Muscle layer of colon (tissue), 2 donors: ENCODE results near the gene MBNL1.
"Not testable (repeated sequence)": the region's sequence is repeated elsewhere in the genome, so short reads cannot be mapped to it uniquely, and the experiment has no call there.

ENCODE experiments used
- H3K27ac ChIP-seq: one replicate; pipeline ENCODE4 v1.7.0; 2013; ENCODE audit warnings: low read depth, mild to moderate bottlenecking, low read length, moderate library complexity
- H3K27me3 ChIP-seq, 2 donors: one replicate each; pipeline ENCODE4 v1.7.0; 2013; ENCODE audit warnings: low read length in 2 of 2, mild to moderate bottlenecking in 2 of 2; ENCODE audit not compliant: insufficient read depth in 2 of 2, control insufficient read depth in 1 of 2
- H3K36me3 ChIP-seq: one replicate; pipeline ENCODE4 v1.7.0; 2013; ENCODE audit warnings: mild to moderate bottlenecking, low read length; ENCODE audit not compliant: insufficient read depth
- H3K4me1 ChIP-seq: one replicate; pipeline ENCODE4 v1.7.0; 2013; ENCODE audit warnings: mild to moderate bottlenecking, low read length; ENCODE audit not compliant: insufficient read depth
- H3K4me3 ChIP-seq, 2 donors: one replicate each; pipeline ENCODE4 v1.7.0; 2013; ENCODE audit warnings: low read length in 2 of 2, low read depth in 1 of 2, mild to moderate bottlenecking in 1 of 2, moderate library complexity in 1 of 2
- H3K9ac ChIP-seq: one replicate; pipeline ENCODE4 v1.7.0; 2013; ENCODE audit warnings: low read length
- H3K9me3 ChIP-seq: one replicate; pipeline ENCODE4 v1.7.0; 2013; ENCODE audit warnings: mild to moderate bottlenecking, low read length
- donor health status: abdominal sarcoma.
- donor health status: Adenocarcinoma of cecum.

MBNL1 gene

GRCh38 chr3:152357587-152357986, 88.9 kb downstream of the MBNL1 start:
- H3K4me1 ChIP-seq, result peaks cover 53% of the 10 kb centered on the region
- H3K36me3 ChIP-seq, result no peaks in the 10 kb centered on the region
- no peak overlapping the region for H3K27ac ChIP-seq
- no peak overlapping the region for H3K4me3 ChIP-seq
- H3K9me3 ChIP-seq, result no peaks in the 10 kb centered on the region
- H3K27me3 ChIP-seq, result no peaks in the 10 kb centered on the region
- no peak overlapping the region for H3K9ac ChIP-seq

DNA sequence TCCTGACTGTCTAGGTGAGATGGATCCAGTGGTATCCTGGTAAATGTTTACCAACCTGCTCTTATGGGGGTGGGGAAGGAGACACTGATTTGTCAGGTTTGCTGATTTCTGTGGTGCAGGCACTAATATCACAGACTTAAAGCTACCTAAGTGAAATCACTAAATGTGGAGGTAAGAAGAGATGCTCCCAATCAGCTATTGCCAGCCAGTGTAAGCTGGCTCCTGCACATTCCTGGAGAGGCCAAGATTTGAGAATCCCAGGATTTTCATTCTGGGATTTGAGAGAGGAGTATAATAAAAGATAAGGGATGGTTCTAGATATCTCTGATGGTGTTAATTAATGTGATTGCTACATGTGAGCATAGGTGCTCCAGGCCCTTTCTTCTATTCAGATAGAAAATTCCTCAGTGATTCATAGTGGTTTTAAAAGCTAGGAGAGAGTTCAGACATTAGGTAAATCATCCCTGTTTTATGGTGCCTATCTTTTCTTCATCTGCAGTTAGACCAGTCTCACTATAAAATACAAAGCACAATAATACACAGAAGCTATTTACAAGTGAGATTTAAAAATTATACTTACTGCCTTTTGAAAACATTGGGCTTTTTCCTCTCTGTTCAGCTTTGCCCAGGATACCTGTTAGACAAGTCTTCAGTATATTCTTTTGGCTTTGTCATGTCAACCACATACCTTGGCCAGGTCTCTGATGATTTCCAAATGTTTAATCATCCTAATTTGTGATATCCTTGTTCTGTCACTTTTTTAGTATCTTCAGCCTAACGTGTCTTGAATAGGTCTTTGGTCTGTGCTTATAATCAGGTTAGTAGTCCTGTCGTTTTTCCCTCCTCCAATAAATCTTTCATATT, 90.9 kb downstream of the MBNL1 start:
- no peak overlapping the region for H3K9ac ChIP-seq
- no peak overlapping the region for H3K27ac ChIP-seq
- H3K4me1 ChIP-seq, result peaks cover 64% of the 10 kb centered on the region
- H3K4me3 ChIP-seq, result no peak overlapping the region
- no peaks in the 10 kb centered on the region for H3K36me3 ChIP-seq
- H3K27me3 ChIP-seq, result no peaks in the 10 kb centered on the region
- no peaks in the 10 kb centered on the region for H3K9me3 ChIP-seq

- H3K27ac ChIP-seq, result no peak overlapping the region
- H3K9ac ChIP-seq, result no peak overlapping the region
- no peaks in the 10 kb centered on the region for H3K36me3 ChIP-seq
- no peak overlapping the region for H3K4me3 ChIP-seq
- H3K9me3 ChIP-seq, result no peaks in the 10 kb centered on the region
- H3K27me3 ChIP-seq, result no peaks in the 10 kb centered on the region
- peaks cover 57% of the 10 kb centered on the region for H3K4me1 ChIP-seq
These were observed 91.6 kb downstream of the MBNL1 start for GRCh38 chr3:152360302-152360701.

GRCh38 chr3:152360966-152361365, 92.2 kb downstream of the MBNL1 start:
- Histone ChIP-seq H3K4me3 (no peak overlapping the region), H3K9me3 (no peaks in the 10 kb centered on the region), H3K9ac (no peak overlapping the region), H3K36me3 (no peaks in the 10 kb centered on the region), H3K27ac (no peak overlapping the region), H3K27me3 (no peaks in the 10 kb centered on the region), H3K4me1 (peaks cover 57% of the 10 kb centered on the region)

GRCh38 chr3:152362086-152362485, 93.4 kb downstream of the MBNL1 start:
- H3K36me3 ChIP-seq, result no peaks in the 10 kb centered on the region
- no peak overlapping the region for H3K27ac ChIP-seq
- peaks cover 54% of the 10 kb centered on the region for H3K4me1 ChIP-seq
- H3K4me3 ChIP-seq, result no peak overlapping the region
- no peaks in the 10 kb centered on the region for H3K27me3 ChIP-seq
- no peak overlapping the region for H3K9ac ChIP-seq
- no peaks in the 10 kb centered on the region for H3K9me3 ChIP-seq

- H3K27ac ChIP-seq, result no peak overlapping the region
These were observed 95.5 kb downstream of the MBNL1 start for GRCh38 chr3:152364237-152364636.

GRCh38 chr3:152365126-152365525, 96.4 kb downstream of the MBNL1 start:
- Histone ChIP-seq H3K4me1 (peaks cover 38% of the 10 kb centered on the region), H3K27ac (no peak overlapping the region), H3K4me3 (no peak overlapping the region), H3K9ac (no peak overlapping the region), H3K9me3 (no peaks in the 10 kb centered on the region), H3K36me3 (no peaks in the 10 kb centered on the region), H3K27me3 (no peaks in the 10 kb centered on the region)

More at GRCh38 chr3:152364237-152364636, 95.5 kb downstream of the MBNL1 start:
- Histone ChIP-seq H3K4me1 (peaks cover 47% of the 10 kb centered on the region), H3K27me3 (no peaks in the 10 kb centered on the region), H3K36me3 (no peaks in the 10 kb centered on the region), H3K9ac (no peak overlapping the region), H3K4me3 (no peak overlapping the region), H3K9me3 (no peaks in the 10 kb centered on the region)

GRCh38 chr3:152365766-152366593, 97.3 kb downstream of the MBNL1 start:
- Histone ChIP-seq H3K27ac (no peak overlapping the region), H3K4me1 (peaks cover 35% of the 10 kb centered on the region), H3K9me3 (no peaks in the 10 kb centered on the region), H3K4me3 (no peak overlapping the region), H3K9ac (no peak overlapping the region), H3K36me3 (no peaks in the 10 kb centered on the region), H3K27me3 (no peaks in the 10 kb centered on the region)

GRCh38 chr3:152367192-152367591, 98.5 kb downstream of the MBNL1 start:
- peaks cover 23% of the 10 kb centered on the region for H3K4me1 ChIP-seq

GRCh38 chr3:152372633-152373032, 103.9 kb downstream of the MBNL1 start:
- H3K4me3 ChIP-seq, H3K9me3 ChIP-seq, H3K27me3 ChIP-seq, H3K27ac ChIP-seq, H3K36me3 ChIP-seq, H3K9ac ChIP-seq: not testable (repeated sequence)
- H3K4me1 ChIP-seq, result peaks cover 32% of the 10 kb centered on the region

More at GRCh38 chr3:152367192-152367591, 98.5 kb downstream of the MBNL1 start:
- not testable (repeated sequence) for H3K9ac ChIP-seq, H3K9me3 ChIP-seq, H3K27me3 ChIP-seq, H3K36me3 ChIP-seq, H3K4me3 ChIP-seq, H3K27ac ChIP-seq

GRCh38 chr3:152373379-152373778, 104.7 kb downstream of the MBNL1 start:
- Histone ChIP-seq H3K27ac (no peak overlapping the region), H3K27me3 (no peaks in the 10 kb centered on the region), H3K4me1 (peaks cover 32% of the 10 kb centered on the region), H3K36me3 (no peaks in the 10 kb centered on the region), H3K9me3 (no peaks in the 10 kb centered on the region), H3K9ac (no peak overlapping the region), H3K4me3 (no peak overlapping the region)
